Measurements from ENCODE around the gene AKAP12.

Gene AKAP12

GRCh38 chr6:151239603-151240035 is at the start of gene AKAP12:
TSS of gene AKAP12 (plus strand) at chr6:151239967. CDS start at chr6:151240563, 596 bp downstream.
- TF ChIP-seq CTCF (IDR thresholded peaks at IDR 0.05; ENCODE audit: low read depth, low read length, missing control alignments) = no peak
- DNase-seq (ENCODE audit: extremely low read depth, low read depth) = no peak
- H3K4me3 ChIP-seq (replicated peaks; ENCODE audit: low read depth, low read length) = peak within 1 kb of the TSS; percentile 65

- TF ChIP-seq CTCF (IDR thresholded peaks at IDR 0.05; ENCODE audit: low read depth, low read length, missing control alignments) = no peak
- no peak for DNase-seq (ENCODE audit: extremely low read depth, low read depth)
- H3K4me3 ChIP-seq (replicated peaks; ENCODE audit: low read depth, low read length) = no peak overlapping the region
These were observed 48.2 kb upstream of the AKAP12 start for GRCh38 chr6:151191527-151191926.

GRCh38 chr6:151196555-151196954 is 43.2 kb upstream of the AKAP12 start:
- peak; percentile 2 for DNase-seq (ENCODE audit: extremely low read depth, low read depth)

GRCh38 chr6:151197556-151197955 is 42.2 kb upstream of the AKAP12 start:
- no peak for DNase-seq (ENCODE audit: extremely low read depth, low read depth)
- TF ChIP-seq CTCF (IDR thresholded peaks at IDR 0.05; ENCODE audit: low read depth, low read length, missing control alignments) = no peak
- no peak overlapping the region for H3K4me3 ChIP-seq (replicated peaks; ENCODE audit: low read depth, low read length)

More at GRCh38 chr6:151196555-151196954, 43.2 kb upstream of the AKAP12 start:
- no peak overlapping the region for H3K4me3 ChIP-seq (replicated peaks; ENCODE audit: low read depth, low read length)
- no peak for TF ChIP-seq CTCF (IDR thresholded peaks at IDR 0.05; ENCODE audit: low read depth, low read length, missing control alignments)

GRCh38 chr6:151199991-151200390 is 39.8 kb upstream of the AKAP12 start:
- no peak overlapping the region for H3K4me3 ChIP-seq (replicated peaks; ENCODE audit: low read depth, low read length)
- DNase-seq (ENCODE audit: extremely low read depth, low read depth) = no peak
- TF ChIP-seq CTCF (IDR thresholded peaks at IDR 0.05; ENCODE audit: low read depth, low read length, missing control alignments) = no peak

- TF ChIP-seq CTCF (IDR thresholded peaks at IDR 0.05; ENCODE audit: low read depth, low read length, missing control alignments) = no peak
- no peak for DNase-seq (ENCODE audit: extremely low read depth, low read depth)
- H3K4me3 ChIP-seq (replicated peaks; ENCODE audit: low read depth, low read length) = no peak overlapping the region
These were observed 33.8 kb upstream of the AKAP12 start for GRCh38 chr6:151205721-151206600.
